Fibroblast of lung (primary cell): Measurements from ENCODE around the gene ARHGEF10L. TPM values are rescaled to one million over a fixed set of nuclear protein-coding genes. Genes with fewer than 3 reads are reported as not detected.
A peak's percentile ranks its signal among the peaks of the same experiment; 100 is the strongest.

Source experiments
- DNase-seq, 2 donors: peaks; one replicate each; pipeline versions ENCODE4 v3.0.0 to v3.0.0-alpha.2; 2010; ENCODE audit warnings: low read depth in 2 of 2
- H2AFZ ChIP-seq: 2 replicates; pipeline ENCODE4 v1.5.1; 2012; ENCODE audit warnings: low read length, control low read depth, inconsistent platforms
- H3K27ac ChIP-seq: 2 replicates; pipeline ENCODE4 v1.5.1; 2011; ENCODE audit warnings: low read length, control low read depth; ENCODE audit not compliant: insufficient read depth
- H3K27me3 ChIP-seq: 2 replicates; pipeline ENCODE4 v1.5.1; 2011; ENCODE audit warnings: mild to moderate bottlenecking, low read length; ENCODE audit not compliant: control insufficient read depth, insufficient read depth
- H3K36me3 ChIP-seq: 2 replicates; pipeline ENCODE4 v1.5.1; 2011; ENCODE audit warnings: low read length; ENCODE audit not compliant: control insufficient read depth, insufficient read depth
- H3K4me1 ChIP-seq: 2 replicates; pipeline ENCODE4 v1.5.1; 2011; ENCODE audit warnings: low read length; ENCODE audit not compliant: control insufficient read depth, insufficient read depth; ENCODE audit errors: extremely low read depth
- H3K4me2 ChIP-seq: 2 replicates; pipeline ENCODE4 v1.5.1; 2011; ENCODE audit warnings: low read length, control low read depth; ENCODE audit not compliant: insufficient read depth; ENCODE audit errors: extremely low read depth
- H3K4me3 ChIP-seq, 4 experiments: fragments of 200-600 bp in 1 of 4; sonication (generic) in 1 of 4; replicated peaks in 1 of 4; 2 replicates each; pipeline ENCODE4 v1.5.1; 2011 to 2016; ENCODE audit warnings: low read length in 4 of 4, low read depth in 3 of 4, mild to moderate bottlenecking in 3 of 4, control low read depth in 2 of 4, inconsistent platforms in 1 of 4, mixed read lengths in 1 of 4; ENCODE audit not compliant: insufficient read depth in 1 of 4; ENCODE audit errors: control extremely low read depth in 1 of 4
- H3K79me2 ChIP-seq: 2 replicates; pipeline ENCODE4 v1.5.1; 2012; ENCODE audit warnings: mild to moderate bottlenecking, low read length, inconsistent platforms; ENCODE audit not compliant: control insufficient read depth, insufficient read depth
- H3K9ac ChIP-seq: 2 replicates; pipeline ENCODE4 v1.5.1; 2011; ENCODE audit warnings: mild to moderate bottlenecking, low read length, control low read depth; ENCODE audit not compliant: insufficient read depth
- H3K9me3 ChIP-seq: 2 replicates; pipeline ENCODE4 v1.5.1; 2012; ENCODE audit warnings: low read depth, low read length; ENCODE audit not compliant: control insufficient read depth, insufficient read depth
- H4K20me1 ChIP-seq: 2 replicates; pipeline ENCODE4 v1.5.1; 2011; ENCODE audit warnings: low read length; ENCODE audit not compliant: control insufficient read depth, insufficient read depth; ENCODE audit errors: extremely low read depth
- CTCF ChIP-seq, 2 donors: IDR thresholded peaks in 1 of 2; conservative IDR thresholded peaks in 1 of 2; 1 replicate in 1 of 2; 2 replicates in 1 of 2; pipeline ENCODE4 v1.5.1; 2011 to 2012; ENCODE audit warnings: low read length in 2 of 2, control low read depth in 1 of 2, inconsistent platforms in 1 of 2, low read depth in 1 of 2, mild to moderate bottlenecking in 1 of 2
- EZH2 ChIP-seq: IDR thresholded peaks from 2 replicates; pipeline ENCODE4 v1.5.1; 2012; ENCODE audit warnings: low read length, control low read depth, mild to moderate bottlenecking; ENCODE audit errors: missing control alignments
- polyA plus RNA-seq, 2 donors: library from polyadenylated mRNA; depleted of rRNA in 1 of 2; stranded (reverse) in 1 of 2; unstranded in 1 of 2; fragments of >200 nt; gene quantifications; 2 replicates each; pipeline ENCODE4 v1.2.1, GENCODE V29; 2011 to 2012; ENCODE audit warnings: missing spikeins in 1 of 2
- total RNA-seq: library from RNA; depleted of rRNA; stranded (reverse); fragments of >200 nt; gene quantifications from 2 replicates; pipeline ENCODE4 v1.2.1, GENCODE V29; 2014

The ARHGEF10L gene
- total and polyA plus RNA-seq, 2 donors (not counting 1 experiment from before 2014, with no cell fraction given): 11.2 to 24.3 TPM

- H3K4me1 ChIP-seq: no peaks in the 10 kb centered on the region
- no peaks in the 10 kb centered on the region for H3K9me3 ChIP-seq
- no peak overlapping the region for H3K4me2 ChIP-seq
Observed at GRCh38 chr1:17653276-17653675, 113.8 kb downstream of the ARHGEF10L start.

GRCh38 chr1:17653728-17654351, 114.3 kb downstream of the ARHGEF10L start:
- Histone ChIP-seq H3K36me3 (peaks cover 8% of the 10 kb centered on the region), H3K9me3 (no peaks in the 10 kb centered on the region), H3K4me3 (no peak overlapping the region), H3K4me1 (no peaks in the 10 kb centered on the region), H3K9ac (no peak overlapping the region), H3K27ac (no peak overlapping the region), H3K4me2 (no peak overlapping the region), H3K79me2 (no peaks in the 10 kb centered on the region), H4K20me1 (no peaks in the 10 kb centered on the region), H2AFZ (no peak overlapping the region), H3K27me3 (no peaks in the 10 kb centered on the region)
- DNase-seq: peak; percentile 26 to 50
- TF ChIP-seq EZH2: no peak
- peak; percentile 75 to 82 for TF ChIP-seq CTCF (conservative IDR thresholded peaks at IDR 0.05 in 1 of 2, IDR thresholded peaks at IDR 0.05 in 1 of 2; ENCODE audit: low read depth in 1 of 2, low read length in 2 of 2)

More at GRCh38 chr1:17653276-17653675, 113.8 kb downstream of the ARHGEF10L start:
- Histone ChIP-seq H2AFZ (no peak overlapping the region), H4K20me1 (no peaks in the 10 kb centered on the region), H3K9ac (no peak overlapping the region), H3K4me3 (no peak overlapping the region), H3K27me3 (no peaks in the 10 kb centered on the region), H3K27ac (no peak overlapping the region), H3K79me2 (no peaks in the 10 kb centered on the region), H3K36me3 (peaks cover 7% of the 10 kb centered on the region)
- TF ChIP-seq EZH2: no peak
- TF ChIP-seq CTCF (conservative IDR thresholded peaks at IDR 0.05 in 1 of 2, IDR thresholded peaks at IDR 0.05 in 1 of 2; ENCODE audit: low read depth in 1 of 2, low read length in 2 of 2): no peak
- DNase-seq: no peak

GRCh38 chr1:17654519-17654918, 115.0 kb downstream of the ARHGEF10L start:
- no peak overlapping the region for H3K4me3 ChIP-seq
- H4K20me1 ChIP-seq: no peaks in the 10 kb centered on the region
- TF ChIP-seq EZH2: no peak
- no peak for TF ChIP-seq CTCF (conservative IDR thresholded peaks at IDR 0.05 in 1 of 2, IDR thresholded peaks at IDR 0.05 in 1 of 2; ENCODE audit: low read depth in 1 of 2, low read length in 2 of 2)
- no peaks in the 10 kb centered on the region for H3K4me1 ChIP-seq
- no peak overlapping the region for H3K4me2 ChIP-seq
- no peaks in the 10 kb centered on the region for H3K79me2 ChIP-seq
- H3K36me3 ChIP-seq: peaks cover 9% of the 10 kb centered on the region
- H3K9me3 ChIP-seq: no peaks in the 10 kb centered on the region
- no peak for DNase-seq
- no peak overlapping the region for H3K9ac ChIP-seq
- no peak overlapping the region for H3K27ac ChIP-seq
- H2AFZ ChIP-seq: no peak overlapping the region
- no peaks in the 10 kb centered on the region for H3K27me3 ChIP-seq
